GDM1 (cell line): Measurements from ENCODE around the gene FOXE3.

ENCODE experiments used
- DNase-seq: peaks from one replicate; lab custom pipeline; 2025; lab: John Stamatoyannopoulos, UW

The FOXE3 gene

GRCh38 chr1:47405697-47406096, 10.4 kb upstream of the FOXE3 start:
- DNase-seq, result no peak

- no peak for DNase-seq
These were observed 9.1 kb upstream of the FOXE3 start for GRCh38 chr1:47406966-47407365.

GRCh38 chr1:47407481-47407880, 8.6 kb upstream of the FOXE3 start:
- no peak for DNase-seq

- DNase-seq, result no peak
These were observed 6.6 kb upstream of the FOXE3 start for GRCh38 chr1:47409311-47410067.

GRCh38 chr1:47410068-47410455, 6.0 kb upstream of the FOXE3 start:
- no peak for DNase-seq

GRCh38 chr1:47411436-47411835, 4.6 kb upstream of the FOXE3 start:
- no peak for DNase-seq

- no peak for DNase-seq
These were observed 3.6 kb upstream of the FOXE3 start for GRCh38 chr1:47412437-47412836.

- no peak for DNase-seq
These were observed 459 bp downstream of the FOXE3 start for GRCh38 chr1:47416319-47417169.

GRCh38 chr1:47417170-47418044, 1.3 kb downstream of the FOXE3 start:
- no peak for DNase-seq

GRCh38 chr1:47418122-47418521, 2.0 kb downstream of the FOXE3 start:
- no peak for DNase-seq

GRCh38 chr1:47418681-47419325, 2.7 kb downstream of the FOXE3 start:
- DNase-seq, result no peak

GRCh38 chr1:47420547-47420946, 4.5 kb downstream of the FOXE3 start:
- DNase-seq, result no peak

GRCh38 chr1:47423872-47424271, 7.8 kb downstream of the FOXE3 start:
- DNase-seq, result no peak

GRCh38 chr1:47424336-47424982, 8.4 kb downstream of the FOXE3 start:
- peak; percentile 5 for DNase-seq

- DNase-seq, result no peak
These were observed 15.4 kb downstream of the FOXE3 start for GRCh38 chr1:47431534-47431933.

GRCh38 chr1:47432071-47433036, 16.3 kb downstream of the FOXE3 start:
- peak; percentile 64 for DNase-seq

- DNase-seq, result no peak
These were observed 16.9 kb downstream of the FOXE3 start for GRCh38 chr1:47433037-47433421.

- DNase-seq, result no peak
These were observed 17.5 kb downstream of the FOXE3 start for GRCh38 chr1:47433477-47434050.

- no peak for DNase-seq
These were observed 18.2 kb downstream of the FOXE3 start for GRCh38 chr1:47434051-47434842.
